GM19463 (cell line): ENCODE data around the gene CCDC178.
"Not testable (repeated sequence)": the region's sequence is repeated elsewhere in the genome, so short reads cannot be mapped to it uniquely, and the experiment has no call there.

Experiments used
- ATAC-seq: cut with Tn5 transposase; IDR thresholded peaks from one replicate; pipeline ENCODE4 v1.9.1; 2021; ENCODE audit warnings: mild to moderate bottlenecking, moderate library complexity; ENCODE audit not compliant: unreplicated experiment

Gene CCDC178

DNA sequence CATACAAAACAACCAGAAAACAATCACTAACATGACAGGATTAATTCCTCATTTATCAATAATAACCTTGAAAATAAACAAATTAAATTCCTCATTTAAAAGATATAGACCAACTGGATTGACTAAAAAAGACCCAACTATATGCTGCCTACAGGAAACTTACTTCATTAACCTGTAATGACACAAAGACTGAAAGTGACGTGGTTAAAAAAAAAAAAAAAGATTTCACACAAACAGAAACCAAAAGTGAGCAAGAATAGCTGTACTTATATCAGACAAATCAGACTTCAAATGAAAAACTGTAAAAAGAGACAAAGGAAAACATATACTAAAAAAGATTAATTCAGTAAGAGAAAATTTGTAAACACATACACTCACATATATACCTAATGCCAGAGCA lies 201.2 kb downstream of the CCDC178 start:
- ATAC-seq: no peak

DNA sequence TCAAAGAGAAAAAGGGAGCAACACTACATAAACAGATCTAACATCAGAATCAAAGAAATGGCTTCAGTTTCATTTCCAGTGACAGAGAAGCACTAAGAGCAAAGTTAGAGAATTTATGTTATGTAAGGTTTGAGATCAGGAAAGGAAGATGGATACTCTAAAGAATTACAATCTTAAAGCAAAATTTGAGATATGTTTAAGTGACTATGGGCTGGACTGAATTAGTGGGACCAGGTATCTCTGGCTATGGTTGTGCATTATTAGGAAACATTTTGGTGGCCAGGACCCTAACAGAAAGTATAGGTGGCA lies 208.2 kb downstream of the CCDC178 start:
- peak; percentile 23 for ATAC-seq

DNA sequence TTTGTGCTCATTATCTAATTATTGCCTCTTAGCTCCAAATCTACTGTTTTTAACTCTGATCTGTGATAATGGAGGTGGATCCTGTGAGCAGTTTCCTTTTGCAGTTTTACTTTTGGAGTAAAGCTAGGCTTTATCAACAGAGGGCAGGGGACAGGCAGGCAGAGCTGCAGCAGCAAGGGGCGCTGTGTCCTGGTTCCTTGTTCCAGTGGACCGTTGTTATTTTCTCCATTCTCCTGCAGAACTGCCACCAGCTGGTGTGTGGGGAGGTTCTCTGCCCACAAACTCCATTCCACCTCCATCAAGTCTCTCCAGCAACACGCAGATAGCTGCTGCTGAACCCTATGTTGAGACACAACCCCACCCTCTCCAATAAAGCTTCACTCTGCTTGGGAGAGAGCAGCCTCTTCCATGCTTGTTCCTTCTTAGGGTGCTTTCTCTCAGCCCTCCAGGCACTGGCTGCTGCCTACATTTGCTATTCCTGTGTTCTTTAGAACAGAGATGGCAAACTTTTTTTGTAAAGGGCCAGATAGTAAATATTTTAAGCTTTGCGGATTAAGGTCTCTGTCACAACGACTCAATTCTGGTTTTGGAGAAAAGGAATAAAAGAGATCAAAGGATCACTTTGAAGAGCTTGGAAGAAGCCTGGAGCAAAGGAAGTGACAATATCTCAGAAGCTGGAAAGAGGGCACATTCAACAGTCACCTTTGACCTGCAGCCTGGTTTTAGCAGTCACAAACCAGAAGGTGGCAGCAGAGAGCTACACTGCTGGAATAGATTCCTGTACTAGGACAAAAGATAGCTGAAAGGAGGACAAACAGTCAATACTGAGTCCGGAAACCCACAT lies 208.8 kb downstream of the CCDC178 start:
- ATAC-seq: peak; percentile 96

DNA sequence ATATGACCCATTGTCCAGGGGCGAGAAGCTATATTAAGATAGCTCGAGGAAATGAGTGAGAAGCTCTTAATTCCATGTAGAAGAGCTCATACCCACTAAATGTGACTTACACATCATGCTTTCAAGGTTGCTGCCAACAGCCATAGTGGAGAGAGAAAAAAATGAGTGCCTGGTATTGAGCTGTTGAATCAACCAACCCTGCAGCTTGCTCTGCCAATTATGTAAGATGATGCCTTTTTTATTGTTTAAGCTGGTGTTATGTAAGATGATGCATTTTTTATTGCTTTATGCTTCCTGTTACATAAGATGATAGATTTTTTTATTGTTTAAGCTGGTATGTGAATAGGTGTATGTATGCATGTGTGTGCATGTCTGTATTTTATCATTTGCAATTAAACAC lies 228.2 kb downstream of the CCDC178 start:
- ATAC-seq: no peak

DNA sequence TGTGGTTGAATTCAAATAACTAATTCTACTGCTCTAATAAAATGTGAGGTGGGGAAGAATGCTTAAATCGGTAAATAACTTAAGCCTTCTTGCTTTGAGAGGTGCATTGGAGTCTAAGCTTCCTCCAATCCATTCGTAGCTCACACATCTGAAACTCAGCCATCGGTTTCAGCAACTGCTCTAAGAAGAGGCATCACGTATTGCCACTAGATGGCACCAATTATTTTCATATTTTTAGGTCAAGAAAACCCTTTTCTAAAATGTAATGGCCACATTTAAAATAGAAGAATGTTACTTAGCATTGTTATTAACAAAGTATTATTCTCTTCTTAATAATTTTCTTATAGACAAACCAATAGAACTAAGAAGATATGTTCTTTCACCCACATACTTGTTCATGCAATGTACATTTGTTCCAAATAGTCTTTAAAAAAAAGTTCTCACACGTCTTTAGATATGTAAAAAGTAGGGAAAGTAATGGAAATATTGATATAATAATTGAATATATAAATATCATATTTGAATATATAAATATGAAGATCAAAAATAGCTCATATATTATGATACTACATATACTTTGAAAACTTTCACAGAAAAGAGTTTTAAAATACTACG lies 229.8 kb downstream of the CCDC178 start:
- no peak for ATAC-seq

DNA sequence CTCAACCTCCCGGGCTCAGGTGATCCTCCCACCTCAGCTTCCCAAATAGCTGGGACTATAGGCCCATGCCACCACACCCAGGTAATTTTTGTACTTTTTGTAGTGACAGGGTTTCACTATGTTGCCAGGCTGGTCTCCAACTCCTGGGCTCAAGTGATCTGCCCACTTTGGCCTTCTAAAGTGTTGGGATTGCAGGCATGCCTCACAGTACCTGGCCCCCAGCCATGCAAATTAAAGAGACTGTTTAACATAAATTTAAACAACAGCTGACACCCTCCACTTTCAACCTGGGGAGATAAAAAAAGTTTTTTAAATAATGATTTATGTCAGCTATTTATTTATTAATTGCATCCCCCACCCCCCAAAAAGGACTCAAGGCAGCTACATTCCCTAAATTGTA lies 234.7 kb downstream of the CCDC178 start:
- ATAC-seq: no peak

DNA sequence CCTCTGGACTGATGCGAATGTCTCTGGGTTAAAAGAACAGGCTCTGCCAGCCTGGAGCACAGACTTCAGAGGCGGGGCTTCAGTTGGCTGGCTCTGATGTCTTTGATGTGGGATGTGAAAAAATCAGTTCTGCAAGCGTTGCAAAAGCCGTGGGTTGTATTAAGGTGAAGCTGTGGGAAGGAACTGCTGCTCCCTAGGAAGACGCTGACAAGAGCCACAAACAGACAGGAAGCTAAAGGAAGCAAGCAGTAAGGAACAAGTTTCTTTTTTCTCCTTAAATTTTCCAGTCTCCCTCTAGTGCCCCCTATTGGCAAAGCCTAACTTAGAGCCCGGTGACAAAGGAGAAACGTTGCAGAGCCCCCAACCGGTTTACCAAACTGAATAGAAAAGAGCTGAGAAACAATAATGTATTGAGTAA lies 239.0 kb downstream of the CCDC178 start:
- ATAC-seq: no peak

DNA sequence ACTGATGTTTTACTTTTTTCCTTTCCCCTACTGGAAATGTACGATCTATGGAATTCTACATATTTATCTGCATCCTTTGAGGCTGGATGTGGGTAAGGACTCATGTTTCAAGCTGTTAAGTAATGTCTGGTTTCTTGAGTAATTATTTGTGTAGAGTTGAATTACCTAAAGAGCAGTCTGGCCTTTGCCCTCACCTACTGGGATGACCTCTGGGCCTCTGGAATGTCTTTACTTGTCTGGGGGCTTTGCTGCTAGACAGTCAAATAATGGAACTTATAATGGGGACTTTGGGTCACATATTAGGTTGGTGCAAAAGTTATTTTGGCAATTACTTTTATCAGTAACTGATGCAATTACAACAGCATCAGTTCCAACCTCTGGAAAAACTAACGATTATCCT lies 244.7 kb downstream of the CCDC178 start:
- ATAC-seq: no peak

DNA sequence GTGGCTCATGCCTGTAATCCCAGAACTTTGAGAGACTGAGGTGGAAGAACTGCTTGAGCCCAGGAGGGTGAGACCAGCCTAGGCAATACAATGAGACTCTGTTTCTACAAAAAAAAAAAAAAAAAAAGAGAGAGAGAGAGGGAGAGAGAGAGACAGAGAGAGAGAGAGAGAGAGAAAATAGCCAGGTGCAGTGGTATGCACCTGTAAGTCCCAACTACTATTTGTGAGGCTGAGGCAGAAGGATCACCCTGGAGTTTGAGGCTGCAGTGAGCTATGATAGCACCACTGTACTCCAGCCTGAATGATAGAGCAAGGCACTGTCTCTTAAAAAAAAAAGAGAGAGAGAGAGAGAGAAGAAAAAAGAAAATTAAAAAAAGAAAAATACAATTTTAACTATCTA lies 245.7 kb downstream of the CCDC178 start:
- no peak for ATAC-seq

DNA sequence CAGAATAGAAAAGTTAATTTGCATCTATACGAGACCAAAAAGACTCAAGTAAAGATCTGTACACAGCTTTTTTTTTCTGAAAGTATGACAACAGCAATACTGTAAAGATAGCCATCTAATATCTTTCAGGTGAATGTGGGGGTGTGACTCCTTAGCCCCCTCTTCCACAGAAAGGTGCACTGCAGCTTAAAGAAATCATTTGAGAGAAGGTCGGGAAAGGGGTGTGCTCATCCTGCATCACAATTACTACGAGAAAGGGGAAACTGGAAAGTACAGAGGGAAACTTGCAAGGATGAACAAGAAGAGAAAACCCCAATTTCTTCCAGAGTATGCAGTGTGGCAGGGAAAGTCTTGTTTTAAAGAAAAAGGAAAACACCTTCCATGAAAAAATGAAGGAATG lies 255.6 kb downstream of the CCDC178 start:
- ATAC-seq: no peak

DNA sequence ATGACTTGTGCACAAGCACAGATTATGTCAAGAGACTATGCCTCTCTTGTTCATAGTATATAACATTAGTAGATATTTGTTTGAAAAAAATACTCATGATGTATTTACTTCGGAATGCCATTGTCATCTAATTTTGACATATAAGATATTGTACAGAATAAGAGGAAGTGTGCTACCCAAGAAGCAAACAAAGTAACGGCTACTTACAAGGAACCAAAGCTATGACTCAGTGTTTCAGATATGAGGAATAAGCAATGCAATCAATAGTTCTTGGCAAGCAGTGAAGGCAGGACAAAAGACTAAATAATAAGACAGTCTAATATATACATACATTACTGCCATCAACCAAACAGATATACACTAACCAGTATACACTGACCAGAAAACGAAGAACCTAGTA lies 256.3 kb downstream of the CCDC178 start:
- no peak for ATAC-seq

DNA sequence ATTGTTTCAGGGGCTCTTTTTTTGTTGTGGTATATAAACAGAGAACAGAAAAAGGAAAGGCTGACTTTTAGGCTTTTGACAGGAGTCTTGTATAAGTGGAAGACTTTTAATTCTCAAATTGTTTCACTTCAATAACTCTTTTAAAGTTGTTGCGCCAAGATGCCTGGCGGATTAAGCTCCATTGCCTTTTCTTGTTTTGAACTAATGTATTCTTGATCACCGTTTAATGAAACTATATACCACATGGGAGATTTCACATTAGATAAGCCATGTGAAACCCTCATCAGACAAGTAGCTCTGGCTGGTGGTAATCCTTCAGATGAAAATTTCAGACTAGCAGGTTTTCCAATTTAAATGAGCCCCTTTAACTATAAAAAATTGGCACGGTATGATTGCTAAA lies 257.4 kb downstream of the CCDC178 start:
- no peak for ATAC-seq

DNA sequence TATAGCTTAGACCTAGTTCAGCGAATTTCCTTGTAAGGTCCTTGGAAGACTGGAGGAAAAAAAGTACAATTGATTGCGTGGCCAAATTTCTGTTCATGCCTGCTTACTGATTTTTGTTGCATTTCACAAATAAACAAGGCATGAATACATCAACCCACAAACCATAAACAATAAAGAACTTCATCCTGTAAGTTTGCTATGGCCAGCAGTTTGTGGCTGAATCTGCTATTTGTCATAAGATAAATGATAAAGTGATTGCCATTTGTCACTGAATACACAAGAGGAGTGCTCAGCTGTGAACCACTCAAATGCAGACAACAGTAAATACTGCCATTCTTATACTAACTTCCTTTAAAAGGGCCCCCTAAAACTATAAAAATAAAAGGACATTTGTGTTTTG lies 259.5 kb downstream of the CCDC178 start:
- no peak for ATAC-seq

DNA sequence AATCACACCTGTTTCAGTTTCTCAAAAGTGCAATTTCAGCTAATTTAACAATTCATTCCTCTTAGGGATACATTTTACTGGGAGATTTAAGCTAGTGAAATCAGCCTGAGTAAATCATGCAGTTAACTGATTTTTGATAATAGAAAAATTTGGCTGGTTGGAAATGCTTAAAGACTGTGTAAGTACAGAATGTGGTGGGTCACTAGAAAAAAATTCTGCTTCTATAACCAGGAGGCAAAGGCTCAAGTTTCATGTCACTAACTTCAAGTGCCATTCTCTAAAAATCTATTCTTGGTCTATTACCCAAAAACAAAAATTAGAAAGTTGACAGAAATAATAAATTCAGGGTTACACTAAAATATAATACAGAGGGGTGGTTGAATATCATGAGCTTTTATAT lies 271.3 kb downstream of the CCDC178 start:
- no peak for ATAC-seq

DNA sequence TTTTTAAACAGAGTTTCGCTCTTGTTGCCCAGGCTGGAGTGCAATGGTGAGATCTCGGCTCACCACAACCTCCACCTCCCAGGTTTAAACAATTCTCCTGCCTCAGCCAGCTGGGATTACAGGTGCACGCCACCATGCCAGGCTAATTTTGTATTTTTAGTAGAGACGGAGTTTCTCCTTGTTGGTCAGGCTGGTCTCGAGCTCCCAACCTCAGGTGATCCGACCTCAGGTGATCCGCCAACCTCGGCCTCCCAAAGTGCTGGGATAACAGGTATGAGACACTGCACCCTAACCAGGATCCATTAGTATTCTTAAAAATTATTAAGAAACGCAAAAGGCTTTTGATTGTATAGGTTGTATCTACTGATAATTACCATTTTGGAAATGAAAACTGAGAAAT lies 276.4 kb downstream of the CCDC178 start:
- not testable (repeated sequence) for ATAC-seq

DNA sequence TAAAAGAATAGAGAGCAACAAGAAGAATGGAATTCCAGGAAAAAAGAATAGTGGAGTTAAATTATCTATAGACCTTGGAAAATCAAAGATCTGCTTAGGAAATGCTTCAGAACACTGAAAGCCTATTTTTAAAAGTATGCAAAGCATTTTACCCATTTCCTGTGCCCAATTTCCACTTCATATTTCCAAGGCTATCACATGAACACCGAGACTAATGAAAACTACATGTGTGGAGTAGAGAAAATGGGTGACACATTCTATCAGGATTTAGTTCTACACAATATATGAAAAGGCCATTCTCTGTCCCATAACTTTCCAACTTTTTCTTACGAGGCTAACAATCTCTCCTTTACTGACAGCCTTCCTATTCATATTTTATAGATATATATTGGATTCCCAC lies 279.4 kb downstream of the CCDC178 start:
- ATAC-seq: no peak

DNA sequence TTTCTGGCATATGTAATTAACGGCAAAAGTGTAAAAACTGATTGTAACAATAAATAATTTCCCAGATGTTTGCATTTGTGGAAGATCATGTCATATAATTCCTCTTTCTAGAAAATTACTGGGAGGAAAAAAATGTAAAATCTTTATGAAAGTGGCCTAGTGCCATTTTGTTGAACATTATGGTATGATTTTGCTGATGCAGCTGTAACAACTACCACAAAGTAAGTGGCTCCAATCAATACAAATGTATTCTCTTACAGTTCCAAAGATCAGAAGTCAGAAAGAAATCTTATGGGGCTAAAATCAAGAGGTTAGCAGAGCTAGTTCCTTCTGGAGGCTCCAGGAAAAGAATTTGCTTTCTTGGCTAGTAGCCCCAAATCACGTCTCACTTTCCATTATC lies 281.4 kb downstream of the CCDC178 start:
- ATAC-seq: no peak

DNA sequence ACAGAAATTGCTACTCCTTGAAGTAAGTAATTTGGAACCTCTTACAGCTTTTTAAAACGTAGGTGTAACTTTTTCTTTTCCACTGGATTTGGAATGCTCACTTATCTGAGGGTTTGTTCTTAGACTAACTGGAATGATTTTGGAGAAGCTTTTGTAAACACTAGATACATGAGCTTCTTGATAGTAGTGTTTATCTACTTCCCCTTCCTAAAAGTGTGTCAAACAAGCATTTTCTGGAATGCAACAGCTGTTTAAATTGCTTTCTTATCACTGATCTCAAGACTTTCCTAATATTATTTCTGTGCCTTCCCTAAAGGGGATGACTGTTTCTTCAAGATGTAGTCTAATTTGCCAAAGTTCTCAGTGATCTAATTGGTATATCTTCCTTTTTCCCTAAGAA lies 282.6 kb downstream of the CCDC178 start:
- no peak for ATAC-seq

DNA sequence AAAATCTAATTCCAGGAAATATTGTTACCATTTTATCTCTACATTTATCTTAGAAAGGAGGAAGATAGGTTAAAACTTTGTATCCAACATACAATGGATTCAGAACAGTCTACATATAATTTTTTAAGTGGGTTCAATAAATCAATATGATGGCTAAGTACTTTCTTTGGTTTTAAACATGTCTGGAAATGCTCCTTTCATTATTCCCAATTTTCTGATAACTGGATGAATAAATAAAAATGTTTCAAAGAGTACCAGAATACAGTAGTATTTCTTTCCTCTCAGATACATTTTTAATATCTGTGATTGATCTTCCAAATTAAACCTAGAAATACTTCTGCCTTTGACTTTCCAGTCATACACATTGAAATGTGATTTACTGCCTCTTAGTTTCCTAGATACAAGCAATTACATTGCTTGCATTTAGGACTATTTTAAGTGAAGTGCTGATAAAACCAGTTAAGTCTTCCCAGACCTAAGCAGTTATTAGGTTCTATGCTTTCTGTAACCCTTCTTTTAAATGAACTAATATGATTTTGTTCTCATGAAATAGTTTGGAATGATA lies 283.5 kb downstream of the CCDC178 start:
- ATAC-seq: no peak

DNA sequence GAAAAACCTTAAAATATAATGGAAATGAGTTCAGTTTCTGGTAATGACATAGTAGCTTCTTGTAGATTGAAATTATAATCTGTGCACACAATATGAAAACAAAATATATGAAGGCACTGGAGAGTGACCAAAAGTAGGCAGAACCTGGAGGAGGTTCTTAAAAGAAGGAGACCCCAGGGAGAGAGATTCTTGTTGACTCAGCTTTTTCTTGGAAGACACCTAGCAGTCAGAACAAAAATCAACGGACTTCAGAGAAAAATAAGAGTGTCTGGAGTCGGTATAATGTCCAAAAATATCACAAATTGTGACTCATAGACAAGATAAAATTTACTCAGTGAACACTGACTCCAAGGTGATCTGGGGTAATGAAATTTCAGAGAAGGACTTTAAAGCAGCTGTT lies 286.5 kb downstream of the CCDC178 start:
- ATAC-seq: no peak

DNA sequence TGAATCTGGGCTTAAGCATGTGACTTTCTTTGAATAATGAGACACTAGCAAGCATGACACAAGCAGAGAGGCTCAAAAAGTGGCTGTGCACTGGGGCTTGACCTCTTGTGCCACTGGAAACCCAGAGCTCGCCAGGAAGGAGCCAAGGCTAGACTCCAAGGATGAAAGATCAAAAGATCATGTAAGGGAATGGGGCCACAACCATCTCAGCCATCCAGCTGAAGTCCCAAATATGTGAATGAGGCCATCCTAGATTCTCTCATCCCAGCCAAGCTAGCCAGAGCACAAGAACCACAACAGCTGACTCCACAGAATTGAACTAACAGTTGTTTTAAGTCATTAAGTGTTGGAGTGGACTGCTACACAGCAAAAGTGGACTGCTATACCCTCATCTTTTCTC lies 288.1 kb downstream of the CCDC178 start:
- no peak for ATAC-seq

DNA sequence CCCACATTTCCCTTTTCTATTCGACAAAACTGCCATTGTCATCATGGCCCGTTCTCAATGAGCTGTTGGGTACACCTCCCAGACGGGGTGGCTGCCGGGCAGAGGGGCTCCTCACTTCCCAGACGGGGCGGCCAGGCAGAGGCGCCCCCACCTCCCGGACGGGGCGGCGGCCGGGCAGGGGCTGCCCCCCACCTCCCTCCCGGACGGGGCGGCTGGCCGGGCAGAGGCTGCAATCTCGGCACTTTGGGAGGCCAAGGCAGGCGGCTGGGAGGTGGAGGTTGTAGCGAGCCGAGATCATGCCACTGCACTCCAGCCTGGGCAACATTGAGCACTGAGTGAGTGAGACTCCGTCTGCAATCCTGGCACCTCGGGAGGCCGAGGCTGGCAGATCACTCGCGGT lies 292.7 kb downstream of the CCDC178 start:
- not testable (repeated sequence) for ATAC-seq

DNA sequence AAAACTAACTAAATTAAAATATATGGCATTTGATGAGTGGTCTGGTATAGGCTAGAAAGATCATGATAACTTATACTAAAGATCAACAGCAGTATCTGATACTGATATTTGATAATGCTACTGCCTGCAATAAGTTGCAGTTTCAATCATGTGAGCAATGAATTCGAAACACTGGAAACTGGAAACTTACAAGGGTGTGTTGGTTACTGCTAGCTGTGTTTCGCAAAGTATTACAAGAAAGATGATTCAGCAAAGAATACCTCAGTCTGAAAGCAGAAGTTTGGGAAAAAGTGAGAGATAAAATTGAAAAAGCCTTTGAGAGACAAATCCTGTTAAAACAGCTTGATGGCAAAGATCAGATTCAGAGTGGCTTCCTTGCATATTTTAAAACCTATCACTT lies 294.5 kb downstream of the CCDC178 start:
- no peak for ATAC-seq
